ENCODE data around the gene NR4A2.

DNA sequence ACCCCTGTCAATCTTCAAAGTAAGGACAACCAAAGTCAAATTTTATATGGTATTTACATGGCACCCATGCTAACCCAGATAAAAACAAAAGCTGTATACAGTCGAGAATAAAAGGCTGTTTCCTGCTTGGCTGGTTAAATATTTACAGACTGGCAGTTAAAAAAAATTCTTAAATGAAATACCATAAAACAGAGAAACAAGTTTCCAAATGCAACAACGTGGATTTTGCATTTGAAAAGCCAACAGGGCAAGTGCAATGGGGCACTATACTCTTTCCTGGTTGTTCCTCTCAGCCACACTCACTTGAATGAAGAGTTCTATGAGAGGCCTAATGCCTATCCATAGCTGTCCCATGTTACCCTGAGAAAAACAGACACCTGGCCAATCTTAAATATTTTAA is 6.1 kb upstream of the NR4A2 start:
- TF ChIP-seq CTCF (IDR thresholded peaks at IDR 0.05) (no peak), FOXJ3 (CRISPR knock-in tag; IDR thresholded peaks at IDR 0.05; ENCODE audit: borderline replicate concordance) (no peak), ATF2 (CRISPR knock-in tag; IDR thresholded peaks at IDR 0.05; ENCODE audit: borderline replicate concordance, low read depth) (no peak), IRF2 (CRISPR knock-in tag; IDR thresholded peaks at IDR 0.05; ENCODE audit: borderline replicate concordance, low read depth) (no peak), NR3C1 (CRISPR knock-in tag; conservative IDR thresholded peaks at IDR 0.05; ENCODE audit: low read depth) (no peak), ETV6 (CRISPR knock-in tag; IDR thresholded peaks at IDR 0.05) (no peak), JUN (CRISPR knock-in tag; IDR thresholded peaks at IDR 0.05) (no peak), CREB1 (CRISPR knock-in tag; IDR thresholded peaks at IDR 0.05) (no peak), NFYB (CRISPR knock-in tag; conservative IDR thresholded peaks at IDR 0.05; ENCODE audit: low read depth) (no peak), ZNF423 (CRISPR knock-in tag; IDR thresholded peaks at IDR 0.05) (no peak), SMAD3 (CRISPR knock-in tag; IDR thresholded peaks at IDR 0.05; ENCODE audit: borderline replicate concordance) (no peak), NR1H2 (CRISPR knock-in tag; IDR thresholded peaks at IDR 0.05) (no peak)
- TF ChIP-seq, protein P1, sequence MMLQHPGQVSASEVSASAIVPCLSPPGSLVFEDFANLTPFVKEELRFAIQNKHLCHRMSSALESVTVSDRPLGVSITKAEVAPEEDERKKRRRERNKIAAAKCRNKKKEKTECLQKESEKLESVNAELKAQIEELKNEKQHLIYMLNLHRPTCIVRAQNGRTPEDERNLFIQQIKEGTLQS (CRISPR knock-in tag; conservative IDR thresholded peaks at IDR 0.05): no peak
- TF ChIP-seq, protein P2, sequence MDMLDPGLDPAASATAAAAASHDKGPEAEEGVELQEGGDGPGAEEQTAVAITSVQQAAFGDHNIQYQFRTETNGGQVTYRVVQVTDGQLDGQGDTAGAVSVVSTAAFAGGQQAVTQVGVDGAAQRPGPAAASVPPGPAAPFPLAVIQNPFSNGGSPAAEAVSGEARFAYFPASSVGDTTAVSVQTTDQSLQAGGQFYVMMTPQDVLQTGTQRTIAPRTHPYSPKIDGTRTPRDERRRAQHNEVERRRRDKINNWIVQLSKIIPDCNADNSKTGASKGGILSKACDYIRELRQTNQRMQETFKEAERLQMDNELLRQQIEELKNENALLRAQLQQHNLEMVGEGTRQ (CRISPR knock-in tag; IDR thresholded peaks at IDR 0.05): no peak
